Aorta (tissue), 5 donors: ENCODE data around the gene TMEM131L. TPM values are rescaled to one million over a fixed set of nuclear protein-coding genes. Genes with fewer than 3 reads are reported as not detected.
"Not testable (repeated sequence)": the region's sequence is repeated elsewhere in the genome, so short reads cannot be mapped to it uniquely, and the experiment has no call there.

ENCODE experiments used
- ATAC-seq: fragments of 200-7000 bp; cut with Tn5 transposase; one replicate; pipeline ENCODE4 v1.9.1; 2022; ENCODE audit warnings: moderate library complexity; ENCODE audit not compliant: low FRiP score
- DNase-seq, 2 donors: peaks; one replicate each; pipeline ENCODE4 v3.0.0-alpha.2; 2020
- H3K27ac ChIP-seq, 2 donors: one replicate each; pipeline ENCODE4 v1.5.1; 2013; ENCODE audit warnings: low read length in 2 of 2, mild to moderate bottlenecking in 2 of 2, moderate library complexity in 2 of 2, control low read depth in 1 of 2, inconsistent platforms in 1 of 2, low read depth in 1 of 2
- H3K27me3 ChIP-seq, 2 donors: one replicate each; pipeline ENCODE4 v1.6.1; 2013; ENCODE audit warnings: control low read depth in 1 of 2, low read length in 1 of 2, mild to moderate bottlenecking in 1 of 2, moderate library complexity in 1 of 2; ENCODE audit not compliant: insufficient read depth in 2 of 2, control insufficient read depth in 1 of 2
- H3K36me3 ChIP-seq, 2 donors: one replicate each; pipeline ENCODE4 v1.6.1; 2013; ENCODE audit warnings: control low read depth in 1 of 2, low read length in 1 of 2, mild to moderate bottlenecking in 1 of 2; ENCODE audit not compliant: insufficient read depth in 2 of 2, control insufficient read depth in 1 of 2
- H3K4me1 ChIP-seq, 2 donors: one replicate each; pipeline ENCODE4 v1.6.1; 2013; ENCODE audit warnings: low read length in 2 of 2, control low read depth in 1 of 2, mild to moderate bottlenecking in 1 of 2, moderate library complexity in 1 of 2; ENCODE audit not compliant: insufficient read depth in 2 of 2, control insufficient read depth in 1 of 2
- H3K4me3 ChIP-seq, 2 donors: one replicate each; pipeline ENCODE4 v1.5.1; 2013; ENCODE audit warnings: low read length in 2 of 2, control low read depth in 1 of 2, mild to moderate bottlenecking in 1 of 2
- H3K9me3 ChIP-seq: one replicate; pipeline ENCODE4 v1.6.1; 2013; ENCODE audit warnings: mild to moderate bottlenecking, low read length; ENCODE audit not compliant: control insufficient read depth
- WGBS, 2 donors: extraction: QIAGEN DNeasy Blood & Tissue Kit; methylation state at CpG; one replicate each; pipeline ENCODE4 v1.1.7; 2013; 5-methylcytosine and 5-hydroxymethylcytosine counted together
- intact Hi-C, 2 donors: fragments of 100-400 bp; cut with DNase I; formaldehyde crosslinking; loops; one replicate each; pipeline versions ENCODE4 v1.14.2 to v1.15.0; 2022
- polyA plus RNA-seq, 2 donors: library from polyadenylated mRNA; stranded (reverse); fragments of 200-250 nt; gene quantifications; one replicate each; pipeline ENCODE4 v1.2.3, GENCODE V29; 2013
- total RNA-seq, 2 donors: library from RNA; stranded (reverse); fragmentation: NEBNext Ultra II Directional; extraction: Animal tissue kit (Norgen Biotek cat#: 25700); gene quantifications; one replicate each; pipeline ENCODE4 v1.2.1, GENCODE V29; 2021
- donor health status: healthy with polysubstance abuse.
- donor health status: Bipolar disorder and iron deficiency.
- donor health status: DM: no; HTN: no; CAD: no.
- donor health status: DM: no; HTN: no; CAD: no.
- donor health status: DM: yes; HTN: yes; CAD: no.

Gene TMEM131L
- total and polyA plus RNA-seq, 4 donors = 2.0 to 22.5 (median 17.5) TPM

DNA sequence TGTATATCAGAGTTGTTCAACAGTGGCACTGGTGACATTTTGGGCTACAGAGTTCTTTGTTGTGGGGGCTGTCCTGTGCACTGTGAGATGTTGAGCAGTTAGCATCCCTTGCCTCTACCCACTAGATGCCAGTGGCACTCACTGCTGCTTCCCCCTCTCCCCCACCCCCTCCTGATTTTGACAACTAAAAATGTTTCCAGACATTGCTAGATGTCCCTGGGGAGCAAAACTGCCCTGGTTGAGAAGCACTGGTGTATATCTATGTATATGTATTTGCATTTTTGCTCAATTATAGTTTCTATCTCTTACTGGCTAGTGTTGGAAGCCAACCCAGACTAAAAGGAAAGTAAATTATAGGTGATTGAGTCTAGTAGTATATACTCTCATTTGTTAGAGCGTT is 2.4 kb downstream of the TMEM131L start:
- Histone ChIP-seq H3K9me3 (no peaks in the 10 kb centered on the region), H3K27me3 (no peaks in the 10 kb centered on the region), H3K36me3 (no peaks in the 10 kb centered on the region), H3K4me3 (peak overlapping the region; percentile 16 to 17), H3K27ac (no peak overlapping the region), H3K4me1 (no peaks in the 10 kb centered on the region)
- 61 to 73% methylated on average over 1 of the region's 1 CpG for WGBS, 2 donors
- ATAC-seq (no peak), DNase-seq (no peak)
- intact Hi-C loops = loop anchor here (5.0 to 10.0 kb wide), 5 partner anchors 84 to 126 kb away; partner anchors contain the start of gene MND1 (in 2 of the 2)

DNA sequence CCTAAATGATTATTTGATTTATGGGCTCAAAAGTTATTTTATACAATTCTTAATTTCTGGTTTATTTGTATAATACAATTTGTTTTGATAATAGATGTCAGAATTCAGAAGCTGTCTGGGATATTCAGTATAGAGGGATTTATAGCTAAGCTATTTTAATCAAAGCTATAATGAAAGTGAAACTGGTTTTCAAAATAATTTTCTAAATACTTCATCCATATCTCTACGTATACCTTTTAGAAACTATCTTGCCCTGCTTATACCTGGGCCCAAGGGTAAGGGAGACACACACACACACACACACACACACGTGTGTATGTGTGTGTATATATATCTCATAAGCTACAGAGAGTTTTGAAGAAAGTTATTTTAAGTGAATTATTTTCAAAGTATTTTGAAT is 2.9 kb downstream of the TMEM131L start:
- 60 to 69% methylated on average over 2 of the region's 2 CpGs for WGBS, 2 donors

DNA sequence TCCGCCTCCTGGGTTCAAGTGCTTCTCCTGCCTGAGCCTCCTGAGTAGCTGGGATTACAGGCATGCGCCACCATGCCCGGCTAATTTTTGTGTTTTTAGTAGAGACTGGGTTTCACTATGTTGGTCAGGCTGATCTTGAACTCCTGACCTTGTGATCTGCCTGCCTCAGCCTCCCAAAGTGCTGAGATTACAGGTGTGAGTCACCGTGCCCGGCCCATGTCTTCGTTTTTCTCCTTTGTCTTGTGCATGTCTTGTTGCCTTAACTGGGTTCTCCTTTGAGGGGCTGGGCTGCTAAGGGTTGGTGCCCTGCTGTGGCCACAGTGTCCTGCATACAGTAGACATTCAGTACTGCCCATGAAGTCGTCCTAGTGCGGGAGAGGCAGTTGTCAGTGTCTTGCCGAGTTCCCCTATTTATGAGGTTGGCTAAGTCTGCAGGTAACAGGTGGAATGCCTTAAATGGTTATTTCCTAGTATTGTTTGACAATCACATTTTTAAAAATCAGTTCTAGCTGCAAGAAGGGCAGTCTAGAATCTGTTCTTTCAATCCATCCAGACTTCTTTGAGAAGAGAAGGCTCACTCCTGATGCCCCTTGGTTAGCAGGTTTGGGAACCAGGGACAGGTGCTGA is 5.0 kb downstream of the TMEM131L start:
- intact Hi-C loops, H3K4me3 ChIP-seq, H3K9me3 ChIP-seq, H3K27ac ChIP-seq, ATAC-seq, H3K4me1 ChIP-seq, H3K27me3 ChIP-seq, DNase-seq, H3K36me3 ChIP-seq: not testable (repeated sequence)
- WGBS, 2 donors = 92 to 93% methylated on average over 9 of the region's 9 CpGs

More for the DNA sequence above, 2.9 kb downstream of the TMEM131L start:
- Histone ChIP-seq H3K27me3 (no peaks in the 10 kb centered on the region), H3K4me3 (no peak overlapping the region), H3K9me3 (no peaks in the 10 kb centered on the region), H3K36me3 (no peaks in the 10 kb centered on the region), H3K4me1 (no peaks in the 10 kb centered on the region), H3K27ac (no peak overlapping the region)
- intact Hi-C loops = loop anchor here (5.0 to 10.0 kb wide), 5 partner anchors 83 to 127 kb away; partner anchors contain the start of gene MND1 (in 2 of the 2)
- DNase-seq (no peak), ATAC-seq (no peak)

DNA sequence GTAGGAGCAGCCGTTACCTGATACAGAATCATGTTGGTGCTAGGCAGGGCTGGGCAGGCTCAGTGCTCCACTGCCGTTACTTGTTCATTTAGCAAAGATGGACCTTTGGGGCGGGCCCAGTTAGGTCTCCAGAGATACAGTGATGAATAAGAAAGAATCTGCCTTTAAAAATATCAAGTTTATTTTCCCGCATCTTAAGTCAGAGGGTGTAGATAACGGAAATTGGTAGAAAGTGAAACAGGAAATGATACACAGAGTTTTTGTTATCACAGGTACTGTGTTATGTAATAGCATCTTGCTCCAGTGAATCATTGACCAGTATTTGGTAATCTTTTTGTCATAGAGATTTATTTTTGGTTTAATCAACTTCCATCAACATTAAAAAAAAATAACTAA is 5.5 kb downstream of the TMEM131L start:
- H3K4me1 ChIP-seq = no peaks in the 10 kb centered on the region
- ATAC-seq (no peak), DNase-seq (no peak)
- 86% methylated on average over 5 of the region's 5 CpGs for WGBS, 2 donors
- intact Hi-C loops = no loop called here
- no peak overlapping the region for H3K27ac ChIP-seq
- no peaks in the 10 kb centered on the region for H3K27me3 ChIP-seq
- H3K9me3 ChIP-seq = no peaks in the 10 kb centered on the region
- H3K4me3 ChIP-seq = no peak overlapping the region
- no peaks in the 10 kb centered on the region for H3K36me3 ChIP-seq

DNA sequence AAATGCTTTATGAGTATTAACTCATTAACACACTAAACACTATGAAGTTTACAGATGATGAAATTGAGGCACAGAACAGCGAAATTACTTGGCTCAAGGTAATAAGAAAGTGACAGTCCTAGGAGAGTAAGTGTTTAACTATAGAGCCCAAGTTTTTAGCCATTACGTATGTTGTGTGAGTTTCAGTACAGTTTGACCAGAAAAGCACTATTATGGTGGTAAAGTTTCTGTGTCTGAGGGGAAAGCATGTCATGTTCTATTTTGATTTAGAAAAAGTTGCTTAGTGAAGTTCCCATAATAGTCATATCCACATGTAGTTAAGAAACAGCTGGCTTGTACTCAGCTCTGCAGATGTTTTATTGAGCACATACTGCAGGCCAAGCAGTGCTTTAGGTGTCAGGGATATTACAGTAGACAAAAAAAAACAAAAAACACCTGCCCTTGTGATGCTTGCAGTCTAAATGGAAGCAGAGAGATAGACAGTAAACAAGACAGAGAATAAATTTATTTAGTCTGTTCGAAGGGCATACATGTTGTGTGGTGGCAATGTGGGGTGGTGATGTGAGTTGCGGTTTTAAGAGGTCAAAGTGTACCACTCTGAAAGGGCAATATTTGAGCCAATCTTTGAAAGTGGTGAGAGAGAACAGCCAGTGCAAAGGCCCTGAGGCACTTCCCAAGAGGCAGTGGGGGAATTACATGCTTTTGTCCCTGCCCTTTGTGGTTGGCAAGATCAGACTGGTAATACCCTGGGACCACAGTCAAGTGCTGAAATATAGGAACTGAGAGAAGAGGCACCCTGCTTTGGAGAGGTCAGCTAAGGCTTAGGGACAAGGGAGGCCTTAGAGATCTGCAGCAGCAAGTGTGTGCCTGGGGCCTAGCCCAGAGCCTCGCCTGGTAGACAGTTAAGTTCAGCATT is 6.2 kb downstream of the TMEM131L start:
- no peak for ATAC-seq
- intact Hi-C loops = no loop called here

DNA sequence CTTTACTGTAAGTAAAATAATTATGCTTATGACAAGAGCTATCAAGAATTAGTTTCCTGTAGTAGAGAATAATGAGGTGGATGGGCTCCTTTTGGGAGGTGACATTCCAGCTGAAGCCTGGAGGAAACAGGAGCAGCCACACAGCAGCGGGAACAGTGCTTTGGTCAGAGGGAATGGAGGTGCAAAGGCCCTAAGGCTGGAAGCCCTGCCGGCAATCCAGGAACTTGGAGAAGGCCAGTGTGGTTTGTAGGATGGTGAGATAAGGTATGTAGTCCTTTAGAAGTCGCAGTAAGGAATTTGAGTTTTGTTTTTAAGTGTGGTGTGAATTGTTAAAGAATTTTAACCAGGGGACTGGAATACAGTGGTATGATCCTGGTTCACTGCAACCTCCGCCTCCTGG is 8.1 kb downstream of the TMEM131L start:
- Histone ChIP-seq H3K4me3 (no peak overlapping the region), H3K27me3 (no peaks in the 10 kb centered on the region), H3K9me3 (no peaks in the 10 kb centered on the region), H3K27ac (no peak overlapping the region), H3K36me3 (no peaks in the 10 kb centered on the region), H3K4me1 (no peaks in the 10 kb centered on the region)
- ATAC-seq (no peak), DNase-seq (no peak)
- intact Hi-C loops = no loop called here
- WGBS, 2 donors = 85 to 89% methylated on average over 4 of the region's 4 CpGs

More for the DNA sequence above, 6.2 kb downstream of the TMEM131L start:
- DNase-seq = no peak
- Histone ChIP-seq H3K4me3 (no peak overlapping the region), H3K27me3 (no peaks in the 10 kb centered on the region), H3K9me3 (no peaks in the 10 kb centered on the region), H3K4me1 (no peaks in the 10 kb centered on the region), H3K36me3 (no peaks in the 10 kb centered on the region), H3K27ac (peak overlapping the region in 1 of 2 donors; percentile 38)
- WGBS, 2 donors = 95 to 96% methylated on average over 5 of the region's 5 CpGs

DNA sequence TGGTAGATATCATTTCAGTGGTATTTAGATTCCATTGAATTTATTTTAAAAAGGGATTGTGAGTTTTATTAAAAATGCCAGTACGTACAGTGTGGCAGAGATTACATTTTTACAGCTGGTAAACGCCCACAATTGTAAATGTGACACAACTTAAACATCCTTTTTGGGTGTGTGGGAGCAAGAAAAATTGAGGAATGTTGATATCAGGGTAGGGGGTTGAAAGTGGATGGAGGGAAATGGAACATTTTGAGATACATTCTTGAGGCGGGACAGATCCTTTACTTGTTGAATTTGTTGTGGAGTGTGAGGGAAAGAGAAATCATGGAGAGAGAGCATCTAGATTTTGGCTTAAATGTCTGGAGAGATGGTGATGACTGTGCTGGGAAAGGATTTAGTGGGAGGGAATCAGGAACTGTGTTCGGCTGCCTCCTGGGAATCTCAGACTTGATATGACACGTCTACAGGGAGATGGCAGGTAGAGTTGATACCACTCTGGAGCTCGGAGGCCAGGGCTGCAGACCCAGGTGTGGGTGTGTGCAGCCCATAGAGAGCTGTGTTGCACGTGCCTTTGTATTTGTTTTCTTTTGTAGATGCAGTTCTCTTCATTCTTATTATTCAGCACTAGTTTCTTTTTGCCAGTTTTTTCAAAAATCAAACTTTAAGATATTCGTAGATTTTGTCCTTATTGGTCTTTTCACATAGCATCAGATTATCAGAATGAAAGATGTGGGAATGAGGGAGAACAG is 10.8 kb downstream of the TMEM131L start:
- Histone ChIP-seq H3K9me3 (no peaks in the 10 kb centered on the region), H3K4me1 (no peaks in the 10 kb centered on the region), H3K36me3 (no peaks in the 10 kb centered on the region), H3K27me3 (no peaks in the 10 kb centered on the region), H3K4me3 (no peak overlapping the region), H3K27ac (no peak overlapping the region)
- DNase-seq (no peak), ATAC-seq (peak; percentile 37)
- 47 to 51% methylated on average over 8 of the region's 8 CpGs for WGBS, 2 donors
- intact Hi-C loops = no loop called here

DNA sequence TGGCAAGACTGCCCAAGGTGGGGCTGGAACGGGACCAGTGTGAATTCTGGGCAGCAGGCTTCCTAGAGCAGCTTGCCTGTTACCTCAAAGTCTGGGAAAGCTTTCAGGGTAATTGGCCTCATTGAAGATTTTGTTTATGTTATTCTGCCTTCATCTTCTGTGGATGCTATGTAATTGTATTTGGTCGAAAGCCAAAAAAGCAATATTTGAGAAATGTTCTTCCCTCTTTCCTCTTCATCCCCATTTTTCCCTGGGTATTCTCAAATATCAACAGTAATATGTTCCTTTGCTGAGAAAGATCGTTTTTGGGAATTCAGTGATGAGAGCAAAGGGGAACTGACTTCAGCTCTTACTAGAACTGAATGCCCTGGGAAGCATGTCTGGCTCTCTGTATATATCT is 12.9 kb downstream of the TMEM131L start:
- Histone ChIP-seq H3K4me3 (no peak overlapping the region), H3K36me3 (no peaks in the 10 kb centered on the region), H3K4me1 (no peaks in the 10 kb centered on the region), H3K27ac (no peak overlapping the region), H3K27me3 (no peaks in the 10 kb centered on the region), H3K9me3 (no peaks in the 10 kb centered on the region)
- WGBS, 2 donors = 52% methylated on average over 3 of the region's 3 CpGs
- ATAC-seq (no peak), DNase-seq (no peak)
- intact Hi-C loops = no loop called here
